Measurements from ENCODE around the gene CDK5RAP3. TPM values are rescaled to one million over a fixed set of nuclear protein-coding genes. Genes with fewer than 3 reads are reported as not detected.

CDK5RAP3 gene
- total and polyA plus RNA-seq, 2 donors (not counting 3 experiments of a cell fraction or from before 2014, with no cell fraction given) = 109 to 139 TPM

- H4K20me1 ChIP-seq (replicated peaks; ENCODE audit: control insufficient read depth, extremely low read depth, insufficient read depth, low read length) = no peaks in the 10 kb centered on the region
- H3K4me2 ChIP-seq (ENCODE audit: insufficient read depth, low read length) = no peak overlapping the region
- peaks cover 0 to 7% of the 10 kb centered on the region in 2 experiments for H3K36me3 ChIP-seq (ENCODE audit: control insufficient read depth in 2 of 2, extremely low read depth in 1 of 2, insufficient read depth in 2 of 2, low read length in 2 of 2)
- no peaks in the 10 kb centered on the region for H3K27me3 ChIP-seq (ENCODE audit: control insufficient read depth in 2 of 2, insufficient read depth in 2 of 2, low read length in 2 of 2)
- H3K27ac ChIP-seq (ENCODE audit: insufficient read depth, low read depth, low read length) = no peak overlapping the region
- ChIA-PET POLR2A (no interaction called here), CTCF (interaction anchor here (0.6 to 6.2 kb wide), 11 partner anchors 11 to 72 kb away, joined by 3 to 134 read pairs (median 7); partner anchors contain the start of genes CDK5RAP3 and PRR15L)
- FAIRE-seq (no peak), DNase-seq (ENCODE audit: low read depth, low spot score) (no peak)
- H3K79me2 ChIP-seq (ENCODE audit: control insufficient read depth, insufficient read depth, low read length) = peaks cover 5% of the 10 kb centered on the region
- H3K9ac ChIP-seq (replicated peaks; ENCODE audit: extremely low read depth, insufficient read depth, low read length) = no peak overlapping the region
- intact Hi-C loops (cut with micrococcal nuclease) (no loop called here), dilution Hi-C loops (cut with MboI; ENCODE audit: extremely low pct_ligation_motif_present, low sequenced_read_pairs) (no loop called here)
- BruUV-seq (replicated peaks) = no TSS peak
- H3K9me1 ChIP-seq (replicated peaks; ENCODE audit: control insufficient read depth, extremely low read depth, insufficient read depth, low read length) = no peaks in the 10 kb centered on the region
- H3K9me3 ChIP-seq (replicated peaks; ENCODE audit: control insufficient read depth, insufficient read depth, low read length) = no peaks in the 10 kb centered on the region
- no peak overlapping the region for H2AFZ ChIP-seq (ENCODE audit: low read depth, low read length)
- TF ChIP-seq POLR2A (IDR thresholded peaks at IDR 0.05; ENCODE audit: low read depth, low read length) (no peak), POLR2AphosphoS5 (IDR thresholded peaks at IDR 0.05; ENCODE audit: insufficient read depth, low read depth, low read length) (no peak), CTCF (IDR thresholded peaks at IDR 0.05; ENCODE audit: extremely low read depth in 1 of 2, insufficient read depth in 1 of 2, low read depth in 1 of 2, low read length in 2 of 2) (no peak), GATA2 (IDR thresholded peaks at IDR 0.05; ENCODE audit: insufficient read depth, insufficient read length, low read depth, low read length) (no peak), MAX (IDR thresholded peaks at IDR 0.05; ENCODE audit: insufficient read depth, insufficient read length) (no peak), FOS (IDR thresholded peaks at IDR 0.05; ENCODE audit: borderline replicate concordance, insufficient read depth, low read length) (no peak), EZH2 (IDR thresholded peaks at IDR 0.05; ENCODE audit: borderline replicate concordance, low read depth, low read length, severe bottlenecking) (no peak), JUN (IDR thresholded peaks at IDR 0.05; ENCODE audit: borderline replicate concordance, insufficient read depth, insufficient read length, low read depth) (no peak), MYC (IDR thresholded peaks at IDR 0.05; ENCODE audit: low read depth, low read length) (no peak)
- H3K4me3 ChIP-seq (replicated peaks in 1 of 3; ENCODE audit: insufficient read depth in 1 of 3, low read depth in 1 of 3, low read length in 3 of 3) = no peak overlapping the region
- peaks cover 17% of the 10 kb centered on the region for H3K4me1 ChIP-seq (ENCODE audit: control insufficient read depth, extremely low read depth, insufficient read depth, low read length)
Measured at GRCh38 chr17:47945529-47946508, 25.1 kb upstream of the CDK5RAP3 start.
